GM12865 (cell line): ENCODE measurements around the gene ARHGEF33.

Experiments
- DNase-seq: peaks from one replicate; pipeline ENCODE4 v3.0.0; 2010; ENCODE audit warnings: low read depth
- H3K4me3 ChIP-seq: 2 replicates; pipeline ENCODE4 v1.5.1; 2011; ENCODE audit warnings: mild to moderate bottlenecking, low read depth, low read length, control low read depth
- CTCF ChIP-seq: IDR thresholded peaks from 2 replicates; pipeline ENCODE4 v1.5.1; 2011; ENCODE audit warnings: low read length, control low read depth, low read depth, inconsistent platforms; ENCODE audit not compliant: insufficient read depth; ENCODE audit errors: missing control alignments

Gene ARHGEF33

GRCh38 chr2:38907743-38908562 is 18.3 kb downstream of the ARHGEF33 start:
- peak; percentile 89 for DNase-seq
- H3K4me3 ChIP-seq = no peak overlapping the region
- TF ChIP-seq CTCF = no peak

GRCh38 chr2:38909872-38910271 is 20.2 kb downstream of the ARHGEF33 start:
- no peak for DNase-seq
- no peak for TF ChIP-seq CTCF
- H3K4me3 ChIP-seq = no peak overlapping the region

- no peak overlapping the region for H3K4me3 ChIP-seq
- no peak for TF ChIP-seq CTCF
- DNase-seq = no peak
Observed at GRCh38 chr2:38911191-38911590, 21.5 kb downstream of the ARHGEF33 start.

- no peak overlapping the region for H3K4me3 ChIP-seq
- no peak for DNase-seq
- no peak for TF ChIP-seq CTCF
Observed at GRCh38 chr2:38912619-38913018, 22.9 kb downstream of the ARHGEF33 start.

GRCh38 chr2:38922389-38922788 is 32.7 kb downstream of the ARHGEF33 start:
- no peak overlapping the region for H3K4me3 ChIP-seq
- TF ChIP-seq CTCF = no peak
- DNase-seq = no peak

- TF ChIP-seq CTCF = no peak
- no peak overlapping the region for H3K4me3 ChIP-seq
- no peak for DNase-seq
Observed at GRCh38 chr2:38922902-38923301, 33.2 kb downstream of the ARHGEF33 start.

GRCh38 chr2:38925982-38926381 is 36.3 kb downstream of the ARHGEF33 start:
- H3K4me3 ChIP-seq = no peak overlapping the region
- DNase-seq = no peak
- no peak for TF ChIP-seq CTCF
